ENCODE measurements around the gene PRR5. TPM values are rescaled to one million over a fixed set of nuclear protein-coding genes. Genes with fewer than 3 reads are reported as not detected.

Gene PRR5
- total and polyA plus RNA-seq, 7 donors = 7.9 to 35.6 (median 12.7) TPM

- Histone ChIP-seq H3K27ac (no peak overlapping the region), H3K4me1 (no peaks in the 10 kb centered on the region), H3K27me3 (no peaks in the 10 kb centered on the region), H3K4me3 (no peak overlapping the region), H3K36me3 (no peaks in the 10 kb centered on the region), H3K9me3 (no peaks in the 10 kb centered on the region)
- no peak for DNase-seq
- 47 to 68% methylated on average over 18 of the region's 18 CpGs for WGBS, 2 donors
- intact Hi-C loops (cut with DNase I) = no loop called here
- TF ChIP-seq EP300 (IDR thresholded peaks at IDR 0.05) (no peak), POLR2AphosphoS5 (IDR thresholded peaks at IDR 0.05) (peak in 1 of 4 donors; percentile 47)
Measured at GRCh38 chr22:44714703-44715350, 12.8 kb downstream of the PRR5 start.

- H3K9me3 ChIP-seq = no peaks in the 10 kb centered on the region
- TF ChIP-seq POLR2A (IDR thresholded peaks at IDR 0.05) = no peak
- TF ChIP-seq POLR2AphosphoS5 (IDR thresholded peaks at IDR 0.05) = no peak
- no peak for TF ChIP-seq EP300 (IDR thresholded peaks at IDR 0.05)
- no peak for TF ChIP-seq CTCF (IDR thresholded peaks at IDR 0.05)
- WGBS, 2 donors = 76 to 93% methylated on average over 3 of the region's 3 CpGs
- no peak overlapping the region for H3K4me3 ChIP-seq
- intact Hi-C loops (cut with DNase I) = no loop called here
- H3K27ac ChIP-seq = no peak overlapping the region
- no peaks in the 10 kb centered on the region for H3K36me3 ChIP-seq
- DNase-seq = no peak
- H3K27me3 ChIP-seq = no peaks in the 10 kb centered on the region
- no peaks in the 10 kb centered on the region for H3K4me1 ChIP-seq
Measured at GRCh38 chr22:44718418-44718817, 16.4 kb downstream of the PRR5 start.

- Histone ChIP-seq H3K4me1 (no peaks in the 10 kb centered on the region), H3K27me3 (no peaks in the 10 kb centered on the region), H3K27ac (no peak overlapping the region), H3K36me3 (peaks cover 0 to under 1% (median 0%) of the 10 kb centered on the region in 4 donors), H3K9me3 (no peaks in the 10 kb centered on the region), H3K4me3 (no peak overlapping the region)
- DNase-seq = no peak
- intact Hi-C loops (cut with DNase I) = no loop called here
- WGBS, 2 donors = 52 to 69% methylated on average over 13 of the region's 13 CpGs
- TF ChIP-seq CTCF (IDR thresholded peaks at IDR 0.05) (no peak), POLR2A (IDR thresholded peaks at IDR 0.05) (no peak), POLR2AphosphoS5 (IDR thresholded peaks at IDR 0.05) (no peak), EP300 (IDR thresholded peaks at IDR 0.05) (no peak)
Measured at GRCh38 chr22:44719586-44720368, 17.8 kb downstream of the PRR5 start.

DNA sequence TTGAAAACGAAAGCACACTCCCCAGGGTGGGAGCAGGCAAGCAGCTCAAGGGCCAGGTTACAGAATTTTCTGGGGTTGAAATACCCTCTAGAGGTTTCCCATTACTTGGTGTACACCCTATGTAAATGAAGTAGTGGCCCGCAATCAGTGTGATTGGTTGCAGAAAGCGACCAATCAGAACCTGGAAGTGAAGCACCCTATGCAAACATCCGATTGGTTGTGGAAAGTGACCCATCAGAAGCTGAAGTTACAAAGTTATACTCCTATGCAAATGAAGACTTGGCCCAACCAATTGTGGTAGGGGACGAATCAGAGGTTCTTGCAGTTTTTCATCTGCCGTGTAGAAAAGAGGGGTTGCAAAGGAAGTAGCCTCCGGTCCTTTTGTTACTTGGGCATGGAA is 19.2 kb downstream of the PRR5 start:
- intact Hi-C loops (cut with DNase I) = no loop called here
- Histone ChIP-seq H3K36me3 (peaks cover 0 to 3% (median 0%) of the 10 kb centered on the region in 4 donors), H3K27me3 (no peaks in the 10 kb centered on the region), H3K4me3 (no peak overlapping the region), H3K4me1 (no peaks in the 10 kb centered on the region), H3K27ac (no peak overlapping the region), H3K9me3 (no peaks in the 10 kb centered on the region)
- 91 to 92% methylated on average over 7 of the region's 7 CpGs for WGBS, 2 donors
- no peak for DNase-seq
- TF ChIP-seq POLR2AphosphoS5 (IDR thresholded peaks at IDR 0.05) (no peak), EP300 (IDR thresholded peaks at IDR 0.05) (no peak), POLR2A (IDR thresholded peaks at IDR 0.05) (no peak), CTCF (IDR thresholded peaks at IDR 0.05) (no peak)

- peaks cover 0 to 3% (median 0%) of the 10 kb centered on the region in 4 donors for H3K36me3 ChIP-seq
- intact Hi-C loops (cut with DNase I) = no loop called here
- TF ChIP-seq EP300 (IDR thresholded peaks at IDR 0.05) (no peak), CTCF (IDR thresholded peaks at IDR 0.05) (no peak), POLR2A (IDR thresholded peaks at IDR 0.05) (no peak), POLR2AphosphoS5 (IDR thresholded peaks at IDR 0.05) (no peak)
- WGBS, 2 donors = 80 to 86% methylated on average over 2 of the region's 2 CpGs
- H3K4me3 ChIP-seq = no peak overlapping the region
- no peaks in the 10 kb centered on the region for H3K27me3 ChIP-seq
- no peaks in the 10 kb centered on the region for H3K4me1 ChIP-seq
- H3K27ac ChIP-seq = no peak overlapping the region
- H3K9me3 ChIP-seq = no peaks in the 10 kb centered on the region
- DNase-seq = no peak
Measured at GRCh38 chr22:44722611-44723010, 20.6 kb downstream of the PRR5 start.
